Neural progenitor cell (in vitro differentiated cells): ENCODE data around the gene LRRC15. TPM values are rescaled to one million over a fixed set of nuclear protein-coding genes. Genes with fewer than 3 reads are reported as not detected.

Experiments used
- DNase-seq: peaks from one replicate; pipeline ENCODE4 v3.0.0-alpha.2; 2016; ENCODE audit warnings: low spot score
- H2AFZ ChIP-seq: fragments of 200-600 bp; sonication (generic); replicated peaks from 2 replicates; pipeline ENCODE4 v1.6.1; 2016; ENCODE audit warnings: antibody characterized with exemption
- H3F3A ChIP-seq: fragments of 200-600 bp; sonication (generic); 2 replicates; pipeline ENCODE4 v1.6.1; 2016; ENCODE audit warnings: antibody characterized with exemption, low read depth
- H3K27ac ChIP-seq: fragments of 200-600 bp; sonication (generic); 2 replicates; pipeline ENCODE4 v1.5.1; 2016; ENCODE audit warnings: mild to moderate bottlenecking
- H3K27me3 ChIP-seq: fragments of 200-600 bp; sonication (generic); 2 replicates; pipeline ENCODE4 v1.6.1; 2016; ENCODE audit warnings: mild to moderate bottlenecking, moderate library complexity
- H3K36me3 ChIP-seq: fragments of 200-600 bp; sonication (generic); 2 replicates; pipeline ENCODE4 v1.5.1; 2016
- H3K4me1 ChIP-seq: fragments of 200-600 bp; sonication (generic); 2 replicates; pipeline ENCODE4 v1.6.1; 2016; ENCODE audit warnings: mixed run types
- H3K4me2 ChIP-seq: fragments of 200-600 bp; sonication (generic); 2 replicates; pipeline ENCODE4 v1.6.1; 2016
- H3K4me3 ChIP-seq: fragments of 200-600 bp; sonication (generic); 2 replicates; pipeline ENCODE4 v1.5.1; 2016
- H3K79me2 ChIP-seq: fragments of 200-600 bp; sonication (generic); 2 replicates; pipeline ENCODE4 v1.6.1; 2016; ENCODE audit warnings: low read depth
- H3K9ac ChIP-seq: fragments of 200-600 bp; sonication (generic); 2 replicates; pipeline ENCODE4 v1.6.1; 2016
- H3K9me3 ChIP-seq: fragments of 200-600 bp; sonication (generic); 2 replicates; pipeline ENCODE4 v1.5.1; 2016; ENCODE audit warnings: low read depth
- H4K20me1 ChIP-seq: fragments of 200-600 bp; sonication (generic); 2 replicates; pipeline ENCODE4 v1.6.1; 2016; ENCODE audit warnings: low read depth
- H3K27ac Mint-ChIP-seq: 3 replicates; pipeline ENCODE4 v1.8.0; 2021; ENCODE audit warnings: mixed read lengths
- H3K27me3 Mint-ChIP-seq: 2 replicates; pipeline ENCODE4 v1.8.0; 2022; ENCODE audit warnings: low read depth, mild to moderate bottlenecking, inconsistent platforms, moderate library complexity, mixed read lengths; ENCODE audit not compliant: insufficient read depth
- H3K36me3 Mint-ChIP-seq: 3 replicates; pipeline ENCODE4 v1.8.0; 2021; ENCODE audit warnings: mixed read lengths
- H3K4me1 Mint-ChIP-seq: 3 replicates; pipeline ENCODE4 v1.8.0; 2021; ENCODE audit warnings: mixed read lengths
- H3K4me3 Mint-ChIP-seq: 3 replicates; pipeline ENCODE4 v1.8.0; 2021; ENCODE audit warnings: mild to moderate bottlenecking, moderate library complexity, mixed read lengths
- H3K9me3 Mint-ChIP-seq: 3 replicates; pipeline ENCODE4 v1.8.0; 2020; ENCODE audit warnings: mixed read lengths
- CTCF ChIP-seq: fragments of 200-600 bp; sonication (generic); IDR thresholded peaks from 2 replicates; pipeline ENCODE4 v1.5.1; 2017; ENCODE audit warnings: antibody characterized with exemption, mild to moderate bottlenecking
- EZH2 ChIP-seq: fragments of 200-600 bp; sonication (generic); IDR thresholded peaks from 2 replicates; pipeline ENCODE4 v1.6.1; 2017; ENCODE audit warnings: antibody characterized with exemption, mild to moderate bottlenecking, moderate library complexity
- EZH2phosphoT487 ChIP-seq: fragments of 200-600 bp; sonication (generic); IDR thresholded peaks from 2 replicates; pipeline ENCODE4 v1.6.1; 2017; ENCODE audit warnings: antibody characterized with exemption
- total RNA-seq: library from RNA; depleted of rRNA; stranded (reverse); fragments of >200 nt; gene quantifications from 2 replicates; pipeline ENCODE4 v1.2.3, GENCODE V29; 2015; ENCODE audit warnings: low replicate concordance

Gene LRRC15
- total RNA-seq, 1 donor from 2014 or later: not detected

- H2AFZ ChIP-seq: no peak overlapping the region
- H3K9ac ChIP-seq: no peak overlapping the region
- no peak overlapping the region for H3K27ac ChIP-seq
- Mint-ChIP-seq H3K4me1 (peaks cover 20% of the 10 kb centered on the region), H3K27ac (no peak overlapping the region), H3K36me3 (no peaks in the 10 kb centered on the region), H3K4me3 (no peak overlapping the region), H3K9me3 (peaks cover 18% of the 10 kb centered on the region), H3K27me3 (peaks cover 8% of the 10 kb centered on the region)
- no peaks in the 10 kb centered on the region for H3K79me2 ChIP-seq
- H3K4me2 ChIP-seq: peak overlapping the region; percentile 57
- no peaks in the 10 kb centered on the region for H3K9me3 ChIP-seq
- DNase-seq: peak; percentile 40
- H3F3A ChIP-seq: peaks cover 43% of the 10 kb centered on the region
- no peaks in the 10 kb centered on the region for H3K36me3 ChIP-seq
- peaks cover 48% of the 10 kb centered on the region for H3K4me1 ChIP-seq
- H4K20me1 ChIP-seq: no peaks in the 10 kb centered on the region
- no peaks in the 10 kb centered on the region for H3K27me3 ChIP-seq
- H3K4me3 ChIP-seq: no peak overlapping the region
- TF ChIP-seq CTCF (no peak), EZH2 (no peak), EZH2phosphoT487 (no peak)
These were observed 16.5 kb upstream of the LRRC15 start for GRCh38 chr3:194386066-194386465.

- no peaks in the 10 kb centered on the region for H3K79me2 ChIP-seq
- no peak for DNase-seq
- no peak for TF ChIP-seq EZH2phosphoT487
- TF ChIP-seq EZH2: no peak
- no peak for TF ChIP-seq CTCF
- H2AFZ ChIP-seq: no peak overlapping the region
- no peak overlapping the region for H3K9ac ChIP-seq
- H3K27ac ChIP-seq: no peak overlapping the region
- no peaks in the 10 kb centered on the region for H4K20me1 ChIP-seq
- H3K4me3 ChIP-seq: no peak overlapping the region
- H3K36me3 ChIP-seq: no peaks in the 10 kb centered on the region
- peaks cover 57% of the 10 kb centered on the region for H3K4me1 ChIP-seq
- H3K27me3 ChIP-seq: no peaks in the 10 kb centered on the region
- H3K27ac Mint-ChIP-seq: no peak overlapping the region
- peaks cover 31% of the 10 kb centered on the region for H3K4me1 Mint-ChIP-seq
- peaks cover 8% of the 10 kb centered on the region for H3K27me3 Mint-ChIP-seq
- H3K9me3 Mint-ChIP-seq: peaks cover 4% of the 10 kb centered on the region
- H3K4me2 ChIP-seq: no peak overlapping the region
- H3K36me3 Mint-ChIP-seq: no peaks in the 10 kb centered on the region
- peaks cover 45% of the 10 kb centered on the region for H3F3A ChIP-seq
- no peak overlapping the region for H3K4me3 Mint-ChIP-seq
- no peaks in the 10 kb centered on the region for H3K9me3 ChIP-seq
These were observed 15.0 kb upstream of the LRRC15 start for GRCh38 chr3:194384569-194385001.

DNA sequence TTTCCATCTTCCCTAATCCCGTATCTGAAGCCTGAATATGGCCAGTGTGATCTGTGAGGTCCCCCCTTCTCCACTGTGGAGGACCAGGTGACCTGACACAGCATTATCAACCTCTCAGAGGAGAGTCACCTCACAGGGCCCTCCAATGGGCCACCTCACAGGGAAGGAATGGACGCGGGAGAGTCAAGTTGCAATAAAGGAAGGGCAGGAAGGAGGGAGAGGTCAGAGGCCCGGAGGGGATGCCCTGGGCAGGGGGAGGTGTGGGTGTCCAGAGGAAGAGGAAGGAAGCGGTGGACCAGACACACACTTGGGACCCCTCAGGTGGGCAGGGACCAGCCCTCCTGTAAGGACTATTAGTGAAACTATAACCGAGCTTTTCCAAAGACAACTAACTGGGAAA lies 14.6 kb upstream of the LRRC15 start:
- Histone ChIP-seq H2AFZ (no peak overlapping the region), H3K27ac (no peak overlapping the region), H3K9ac (no peak overlapping the region), H3F3A (peaks cover 47% of the 10 kb centered on the region), H4K20me1 (no peaks in the 10 kb centered on the region), H3K4me2 (no peak overlapping the region), H3K36me3 (no peaks in the 10 kb centered on the region), H3K27me3 (no peaks in the 10 kb centered on the region), H3K79me2 (no peaks in the 10 kb centered on the region), H3K9me3 (no peaks in the 10 kb centered on the region), H3K4me1 (peaks cover 59% of the 10 kb centered on the region), H3K4me3 (no peak overlapping the region)
- TF ChIP-seq EZH2phosphoT487 (no peak), EZH2 (no peak), CTCF (no peak)
- Mint-ChIP-seq H3K4me1 (peaks cover 35% of the 10 kb centered on the region), H3K9me3 (no peaks in the 10 kb centered on the region), H3K4me3 (no peak overlapping the region), H3K27ac (no peak overlapping the region), H3K36me3 (no peaks in the 10 kb centered on the region), H3K27me3 (peaks cover 8% of the 10 kb centered on the region)
- DNase-seq: no peak
